ENCODE results near the gene QRFPR. TPM values are rescaled to one million over a fixed set of nuclear protein-coding genes. Genes with fewer than 3 reads are reported as not detected.

The QRFPR gene
- total RNA-seq, 2 donors from 2014 or later: not detected

Other genes with a start within 250 kb of the QRFPR start
- 1 to 10 TPM in 1 of 2 donors, under 1 TPM in 1; 0.45 to 4.5 TPM for gene TNIP3, start 216.7 kb downstream of the QRFPR start, total RNA-seq